CD8-positive, alpha-beta memory T cell (primary cell): Measurements from ENCODE around the gene RPS5. TPM values are rescaled to one million over a fixed set of nuclear protein-coding genes. Genes with fewer than 3 reads are reported as not detected.
"Not testable (repeated sequence)": the region's sequence is repeated elsewhere in the genome, so short reads cannot be mapped to it uniquely, and the experiment has no call there.

Experiments used
- CTCF ChIA-PET: fragments of 350-600 bp; sonication (Branson Sonifier 250); formaldehyde crosslinking; loops from one replicate; lab custom pipeline; 2021; ENCODE audit warnings: antibody characterized with exemption; lab: Charles Lee
- POLR2A ChIA-PET: fragments of 350-600 bp; sonication (Branson Sonifier 250); formaldehyde crosslinking; loops from one replicate; lab custom pipeline; 2021; ENCODE audit warnings: antibody characterized with exemption; lab: Charles Lee
- DNase-seq, 5 donors: peaks; one replicate each; pipeline versions ENCODE4 v3.0.0 to v3.0.0-alpha.2; 2020 to 2022; ENCODE audit warnings: mixed read lengths in 1 of 5
- H3K27ac ChIP-seq: one replicate; pipeline ENCODE4 v1.7.0; 2013; ENCODE audit warnings: low read depth, mild to moderate bottlenecking, low read length, moderate library complexity
- H3K27me3 ChIP-seq: 2 replicates; pipeline ENCODE4 v1.7.0; 2013; ENCODE audit warnings: low read length, mild to moderate bottlenecking; ENCODE audit not compliant: insufficient read depth, poor library complexity, severe bottlenecking
- H3K36me3 ChIP-seq: 2 replicates; pipeline ENCODE4 v1.7.0; 2013; ENCODE audit warnings: mild to moderate bottlenecking, low read length, moderate library complexity; ENCODE audit not compliant: insufficient read depth
- H3K4me1 ChIP-seq: 2 replicates; pipeline ENCODE4 v1.7.0; 2013; ENCODE audit warnings: mild to moderate bottlenecking, low read length, moderate library complexity; ENCODE audit not compliant: insufficient read depth
- H3K4me3 ChIP-seq: 2 replicates; pipeline ENCODE4 v1.7.0; 2013; ENCODE audit warnings: mild to moderate bottlenecking, low read length
- H3K9me3 ChIP-seq: 2 replicates; pipeline ENCODE4 v1.7.0; 2013; ENCODE audit warnings: mild to moderate bottlenecking, low read length
- H3K27ac Mint-ChIP-seq, 8 donors: one replicate each; pipeline ENCODE4 v1.8.0; 2020 to 2021; ENCODE audit warnings: mixed read lengths in 8 of 8, mild to moderate bottlenecking in 6 of 8, inconsistent platforms in 3 of 8, moderate library complexity in 3 of 8
- H3K27me3 Mint-ChIP-seq, 2 donors: one replicate each; pipeline ENCODE4 v1.8.0; 2020 to 2021; ENCODE audit warnings: mixed read lengths in 2 of 2, mild to moderate bottlenecking in 1 of 2, moderate library complexity in 1 of 2
- H3K36me3 Mint-ChIP-seq, 3 donors: one replicate each; pipeline ENCODE4 v1.8.0; 2020 to 2021; ENCODE audit warnings: mixed read lengths in 3 of 3, inconsistent platforms in 1 of 3, mild to moderate bottlenecking in 1 of 3
- H3K4me1 Mint-ChIP-seq, 3 donors: one replicate each; pipeline ENCODE4 v1.8.0; 2020 to 2021; ENCODE audit warnings: mixed read lengths in 3 of 3, inconsistent platforms in 1 of 3, mild to moderate bottlenecking in 1 of 3
- H3K4me3 Mint-ChIP-seq, 7 donors: one replicate each; pipeline ENCODE4 v1.8.0; 2020 to 2021; ENCODE audit warnings: mixed read lengths in 7 of 7, mild to moderate bottlenecking in 6 of 7, moderate library complexity in 4 of 7, inconsistent platforms in 2 of 7
- H3K9me3 Mint-ChIP-seq, 5 donors: one replicate each; pipeline ENCODE4 v1.8.0; 2020 to 2022; ENCODE audit warnings: mixed read lengths in 5 of 5, mild to moderate bottlenecking in 3 of 5, moderate library complexity in 2 of 5, inconsistent platforms in 1 of 5
- polyA plus RNA-seq: library from polyadenylated mRNA; unstranded; fragments of 300-500 nt; fragmentation: Illumina TruSeq; gene quantifications from one replicate; pipeline ENCODE4 v1.2.3, GENCODE V29; 2021
- total RNA-seq, 2 experiments: library from RNA; stranded (reverse); gene quantifications; one replicate each; pipeline ENCODE4 v1.2.3, GENCODE V29; 2021

RPS5 gene
- total and polyA plus RNA-seq, 3 experiments from 2014 or later = 1,069 to 1,639 (median 1,588) TPM

DNA sequence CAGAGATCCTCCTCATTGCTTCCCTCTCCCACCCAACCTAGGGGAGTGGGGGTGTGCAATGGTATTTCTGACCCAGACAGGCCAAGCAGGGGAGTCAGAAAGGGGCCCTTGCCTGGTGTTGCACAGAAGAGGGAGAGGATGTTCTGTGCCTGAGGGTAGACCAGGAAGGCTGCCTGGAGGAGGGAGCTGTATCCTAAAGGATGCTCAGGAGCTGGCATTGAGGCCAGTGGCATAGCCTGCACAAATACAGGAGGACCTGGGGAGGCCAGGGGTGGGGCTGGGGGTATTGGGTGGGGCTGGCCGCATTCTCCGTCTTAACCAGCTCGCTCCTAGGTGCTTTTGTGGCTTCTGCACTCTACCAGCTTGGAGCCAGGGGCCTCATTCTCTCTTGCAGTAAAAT is 12.8 kb downstream of the RPS5 start:
- H3K27me3 Mint-ChIP-seq = peaks cover 11% of the 10 kb centered on the region in 2 donors
- ChIA-PET POLR2A (no interaction called here), CTCF (no interaction called here)
- H3K27ac Mint-ChIP-seq = peak overlapping the region in 4 of 8 donors; percentile 11 to 86 (median 61)
- Histone ChIP-seq H3K4me3 (no peak overlapping the region), H3K4me1 (peaks cover 14% of the 10 kb centered on the region), H3K9me3 (no peaks in the 10 kb centered on the region), H3K27ac (no peak overlapping the region), H3K36me3 (no peaks in the 10 kb centered on the region), H3K27me3 (peaks cover 5% of the 10 kb centered on the region)
- H3K36me3 Mint-ChIP-seq = peaks cover under 1 to 5% (median 1%) of the 10 kb centered on the region in 3 donors
- peak overlapping the region in 3 of 7 donors; percentile 31 to 89 (median 44) for H3K4me3 Mint-ChIP-seq
- H3K9me3 Mint-ChIP-seq = no peaks in the 10 kb centered on the region
- peaks cover 8 to 23% (median 8%) of the 10 kb centered on the region in 3 donors for H3K4me1 Mint-ChIP-seq
- DNase-seq = no peak

DNA sequence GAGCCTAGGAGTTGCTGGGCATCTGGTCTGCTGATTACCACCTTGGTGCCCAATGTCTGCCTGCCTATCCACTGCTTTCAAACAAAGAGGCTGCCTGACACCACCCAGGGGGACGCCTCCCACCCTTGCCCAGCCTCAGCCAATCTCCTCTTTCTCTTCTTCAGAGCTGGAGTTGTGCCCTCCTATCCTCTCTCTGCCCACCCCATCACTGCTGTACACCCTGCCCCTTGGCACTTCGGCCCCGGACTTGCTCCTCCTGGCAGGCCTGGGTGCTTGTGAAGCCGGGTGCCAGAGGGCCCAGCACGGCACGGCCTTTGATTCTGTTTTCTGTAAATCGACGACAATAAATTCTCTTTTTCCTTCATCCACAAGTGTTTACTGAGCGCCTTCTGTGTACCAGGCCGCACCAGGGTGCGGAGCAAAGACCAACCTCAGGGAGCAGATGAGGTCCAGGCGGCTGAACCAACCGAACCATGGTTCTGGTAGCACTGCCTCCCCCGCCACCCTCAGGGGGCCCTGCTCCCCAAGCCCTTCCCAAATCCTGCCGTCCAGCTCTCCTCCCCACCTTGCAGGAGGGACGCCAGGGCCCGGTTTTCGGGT is 13.3 kb downstream of the RPS5 start:
- H3K27ac Mint-ChIP-seq = peak overlapping the region in 5 of 8 donors; percentile 11 to 97 (median 93)
- DNase-seq = no peak
- peaks cover 10 to 11% of the 10 kb centered on the region in 2 donors for H3K27me3 Mint-ChIP-seq
- H3K4me1 Mint-ChIP-seq = peaks cover 8 to 21% (median 8%) of the 10 kb centered on the region in 3 donors
- H3K36me3 Mint-ChIP-seq = peaks cover 0 to 2% (median 1%) of the 10 kb centered on the region in 3 donors
- H3K9me3 Mint-ChIP-seq = no peaks in the 10 kb centered on the region
- H3K27me3 ChIP-seq = peaks cover 5% of the 10 kb centered on the region
- peak overlapping the region; percentile 67 for H3K27ac ChIP-seq
- peaks cover 14% of the 10 kb centered on the region for H3K4me1 ChIP-seq
- peak overlapping the region; percentile 56 for H3K4me3 ChIP-seq
- no peaks in the 10 kb centered on the region for H3K9me3 ChIP-seq
- POLR2A ChIA-PET = no interaction called here
- CTCF ChIA-PET = no interaction called here
- peak overlapping the region in 6 of 7 donors; percentile 88 to 94 (median 90) for H3K4me3 Mint-ChIP-seq
- H3K36me3 ChIP-seq = no peaks in the 10 kb centered on the region

DNA sequence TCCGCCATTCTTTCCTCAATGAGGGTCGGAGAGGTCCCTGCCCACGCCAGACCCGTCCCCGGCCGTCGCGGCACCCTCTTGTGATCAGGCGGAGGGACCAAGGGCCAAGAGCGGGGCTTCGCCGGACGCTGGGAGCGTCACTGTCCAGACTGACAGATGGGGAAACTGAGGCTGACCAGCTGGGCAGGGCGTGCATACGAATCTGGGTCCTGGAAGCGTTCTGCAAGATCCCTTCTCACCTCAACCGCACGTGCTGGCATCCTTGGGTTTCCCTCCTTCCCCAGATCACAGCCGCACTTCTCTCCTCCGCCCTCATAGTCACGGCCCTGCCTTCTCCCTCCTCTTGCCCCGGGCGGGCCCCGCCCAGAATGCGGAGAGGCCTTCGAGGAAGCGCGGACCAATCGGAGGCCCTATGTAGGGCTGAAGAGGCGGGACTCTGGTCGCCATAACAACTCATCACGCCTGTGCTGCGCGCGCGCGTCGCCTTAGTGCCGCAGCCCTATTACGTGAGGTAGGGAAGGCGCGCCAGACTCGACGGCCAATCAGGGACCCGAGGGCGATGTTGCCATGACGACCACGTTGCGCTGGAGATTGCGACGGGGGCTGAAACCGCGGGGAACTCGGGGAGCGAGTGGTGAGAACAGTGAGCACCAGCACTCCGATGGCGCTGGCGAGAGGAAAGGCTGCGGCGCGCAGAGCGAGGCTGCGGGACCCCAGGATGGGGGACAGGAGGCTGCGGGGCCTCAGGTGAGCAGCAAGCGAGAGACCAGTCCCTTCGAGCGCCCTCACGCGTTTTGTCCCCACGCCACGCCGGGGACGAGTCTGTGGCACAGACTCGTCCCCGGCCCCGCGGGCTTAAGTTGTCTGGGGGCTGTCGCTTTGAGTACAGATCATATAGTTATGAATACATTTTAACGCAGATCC is 14.1 kb downstream of the RPS5 start:
- H3K36me3 ChIP-seq = no peaks in the 10 kb centered on the region
- peaks cover 14% of the 10 kb centered on the region for H3K4me1 ChIP-seq
- peaks cover 10 to 11% of the 10 kb centered on the region in 2 donors for H3K27me3 Mint-ChIP-seq
- CTCF ChIA-PET = no interaction called here
- POLR2A ChIA-PET = no interaction called here
- no peaks in the 10 kb centered on the region for H3K9me3 Mint-ChIP-seq
- no peaks in the 10 kb centered on the region for H3K9me3 ChIP-seq
- peak overlapping the region; percentile 73 for H3K4me3 ChIP-seq
- H3K36me3 Mint-ChIP-seq = peaks cover 0 to 1% (median 0%) of the 10 kb centered on the region in 3 donors
- H3K4me3 Mint-ChIP-seq = peak overlapping the region; percentile 88 to 94 (median 92)
- no peaks in the 10 kb centered on the region for H3K27me3 ChIP-seq
- peak overlapping the region; percentile 89 to 97 (median 94) for H3K27ac Mint-ChIP-seq
- peaks cover 8 to 21% (median 8%) of the 10 kb centered on the region in 3 donors for H3K4me1 Mint-ChIP-seq
- peak; percentile 98 to 100 (median 99) for DNase-seq
- peak overlapping the region; percentile 95 for H3K27ac ChIP-seq

DNA sequence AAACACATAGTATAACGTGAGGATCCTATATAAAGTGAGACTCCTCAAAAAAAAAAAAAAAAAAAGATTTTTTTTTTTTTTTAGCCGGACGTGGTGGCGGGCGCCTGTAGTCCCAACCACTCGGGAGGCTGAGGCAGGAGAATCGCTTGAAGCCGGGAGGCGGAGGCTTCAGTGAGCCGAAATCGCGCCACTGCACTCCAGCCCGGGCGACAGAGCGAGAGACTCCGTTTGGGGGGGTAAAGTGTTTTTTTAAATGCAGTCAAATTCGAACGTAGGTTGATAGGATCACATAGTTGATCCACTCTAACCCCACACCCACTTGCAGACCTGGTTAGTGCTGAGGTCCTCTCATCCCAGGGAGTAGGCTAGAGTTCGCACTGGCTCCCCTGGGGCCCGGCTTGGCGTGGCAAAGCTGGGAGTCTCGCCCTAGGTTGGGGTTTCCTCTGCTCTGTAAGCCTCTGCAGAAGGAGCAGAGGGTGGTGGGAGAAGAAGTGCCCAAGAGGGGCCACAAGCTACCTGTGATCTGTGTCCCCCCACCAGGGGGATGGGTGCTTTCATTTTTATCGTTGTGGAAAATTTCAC is 14.9 kb downstream of the RPS5 start:
- peak overlapping the region; percentile 95 for H3K27ac ChIP-seq
- peaks cover 16% of the 10 kb centered on the region for H3K4me1 ChIP-seq
- Mint-ChIP-seq H3K9me3 (no peaks in the 10 kb centered on the region), H3K4me1 (peaks cover 13 to 28% (median 15%) of the 10 kb centered on the region in 3 donors), H3K36me3 (peaks cover 0 to 1% (median 0%) of the 10 kb centered on the region in 3 donors), H3K4me3 (peak overlapping the region in 5 of 7 donors; percentile 88 to 94 (median 89)), H3K27me3 (peaks cover 10 to 11% of the 10 kb centered on the region in 2 donors), H3K27ac (peak overlapping the region in 4 of 8 donors; percentile 26 to 95 (median 94))
- ChIA-PET CTCF (no interaction called here), POLR2A (no interaction called here)
- H3K9me3 ChIP-seq = no peaks in the 10 kb centered on the region
- peak overlapping the region; percentile 73 for H3K4me3 ChIP-seq
- no peaks in the 10 kb centered on the region for H3K27me3 ChIP-seq
- peak in 1 of 5 donors; percentile 16 for DNase-seq
- H3K36me3 ChIP-seq = no peaks in the 10 kb centered on the region

DNA sequence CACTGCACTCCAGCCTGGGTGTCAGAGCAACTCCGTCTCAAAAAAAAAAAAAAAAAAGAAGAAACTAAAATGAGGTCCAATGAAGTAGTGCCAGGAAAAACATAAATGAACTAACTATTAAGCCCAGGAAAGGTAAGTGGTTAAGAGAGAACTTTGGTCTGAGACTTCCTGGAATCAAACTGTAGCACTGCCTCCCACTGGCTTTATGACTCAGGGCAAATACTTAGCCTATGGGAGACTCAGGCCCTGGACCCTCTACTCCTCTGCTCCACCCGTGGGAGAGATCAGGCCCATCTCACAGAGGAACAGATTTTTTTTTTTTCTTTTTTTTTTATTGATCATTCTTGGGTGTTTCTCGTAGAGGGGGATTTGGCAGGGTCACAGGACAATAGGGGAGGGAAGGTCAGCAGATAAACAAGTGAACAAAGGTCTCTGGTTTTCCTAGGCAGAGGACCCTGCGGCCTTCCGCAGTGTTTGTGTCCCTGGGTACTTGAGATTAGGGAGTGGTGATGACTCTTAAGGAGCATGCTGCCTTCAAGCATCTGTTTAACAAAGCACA is 16.9 kb downstream of the RPS5 start:
- CTCF ChIA-PET = not testable (repeated sequence)

DNA sequence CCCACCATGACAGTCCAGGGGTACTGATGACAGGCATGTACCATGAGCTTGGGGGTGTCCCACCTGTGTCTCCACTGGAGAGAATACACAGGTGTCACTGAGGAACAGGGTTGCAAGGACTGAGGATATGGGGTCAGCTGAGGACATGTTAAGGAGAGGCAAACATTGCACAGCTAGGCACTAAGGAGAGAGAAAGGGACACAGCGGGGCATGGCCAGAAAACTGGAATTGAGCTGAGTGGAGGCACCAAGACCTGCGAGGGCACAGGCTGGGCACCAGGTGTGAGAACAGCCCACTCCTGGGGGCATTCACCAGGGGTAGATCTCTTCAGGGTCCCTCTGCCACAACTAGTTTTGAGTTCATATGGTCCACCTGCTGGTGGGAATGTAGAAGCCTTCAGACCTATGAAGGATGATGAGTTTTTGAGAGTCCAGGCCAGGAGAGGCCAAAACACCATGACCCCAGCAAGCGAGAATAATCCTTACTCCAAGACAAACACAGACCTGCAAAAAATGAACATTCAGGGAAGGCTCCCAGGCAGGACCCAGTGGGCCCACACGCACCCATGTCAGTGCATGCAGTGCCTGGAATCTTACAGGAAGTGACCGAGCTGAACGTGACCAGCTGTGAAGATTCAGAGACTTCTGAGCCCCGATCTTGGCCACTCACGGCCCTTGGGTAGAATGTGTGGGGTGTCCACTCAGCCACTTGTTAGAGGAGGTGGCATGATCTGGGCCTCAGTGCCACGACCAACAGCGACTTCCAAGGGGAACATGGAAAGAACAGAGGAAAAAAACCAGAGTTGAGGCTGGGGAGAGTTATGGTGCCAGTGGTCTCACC is 20.0 kb downstream of the RPS5 start:
- POLR2A ChIA-PET = interaction anchor here (0.5 to 1.1 kb wide), 3 partner anchors 45 to 168 kb away, joined by 3 to 4 read pairs (median 3); partner anchors contain the start of gene ZNF324B
- DNase-seq = no peak
- Histone ChIP-seq H3K9me3 (no peaks in the 10 kb centered on the region), H3K36me3 (no peaks in the 10 kb centered on the region), H3K27ac (peak overlapping the region; percentile 93), H3K27me3 (no peaks in the 10 kb centered on the region), H3K4me1 (peaks cover 20% of the 10 kb centered on the region), H3K4me3 (peak overlapping the region; percentile 94)
- Mint-ChIP-seq H3K27me3 (no peaks in the 10 kb centered on the region), H3K36me3 (peaks cover 0 to 4% (median 0%) of the 10 kb centered on the region in 3 donors), H3K4me1 (peaks cover 29 to 42% (median 35%) of the 10 kb centered on the region in 3 donors), H3K4me3 (peak overlapping the region; percentile 94 to 97 (median 96)), H3K9me3 (no peaks in the 10 kb centered on the region), H3K27ac (peak overlapping the region; percentile 84 to 98 (median 96))
- CTCF ChIA-PET = no interaction called here

More for the DNA sequence above, 16.9 kb downstream of the RPS5 start:
- peak overlapping the region in 1 of 7 donors; percentile 70 for H3K4me3 Mint-ChIP-seq
- H3K27me3 ChIP-seq, DNase-seq, H3K9me3 ChIP-seq, H3K27ac ChIP-seq, H3K36me3 ChIP-seq, H3K9me3 Mint-ChIP-seq, H3K4me3 ChIP-seq, H3K36me3 Mint-ChIP-seq, H3K27me3 Mint-ChIP-seq: not testable (repeated sequence)
- peaks cover 29 to 46% (median 30%) of the 10 kb centered on the region in 3 donors for H3K4me1 Mint-ChIP-seq
- POLR2A ChIA-PET = interaction anchor here (0.7 kb wide), 1 partner anchor 47 kb away, joined by 8 read pairs; the partner anchor contains the start of gene ZNF324B
- peaks cover 26% of the 10 kb centered on the region for H3K4me1 ChIP-seq
- peak overlapping the region in 2 of 8 donors; percentile 66 to 83 for H3K27ac Mint-ChIP-seq
